HG02870 (cell line): Measurements from ENCODE around the gene SLC26A3.
"Not testable (repeated sequence)": the region's sequence is repeated elsewhere in the genome, so short reads cannot be mapped to it uniquely, and the experiment has no call there.

Experiments
- ATAC-seq: cut with Tn5 transposase; IDR thresholded peaks from one replicate; pipeline ENCODE4 v1.9.1; 2021; ENCODE audit warnings: mild to moderate bottlenecking, moderate library complexity; ENCODE audit not compliant: unreplicated experiment

SLC26A3 gene

DNA sequence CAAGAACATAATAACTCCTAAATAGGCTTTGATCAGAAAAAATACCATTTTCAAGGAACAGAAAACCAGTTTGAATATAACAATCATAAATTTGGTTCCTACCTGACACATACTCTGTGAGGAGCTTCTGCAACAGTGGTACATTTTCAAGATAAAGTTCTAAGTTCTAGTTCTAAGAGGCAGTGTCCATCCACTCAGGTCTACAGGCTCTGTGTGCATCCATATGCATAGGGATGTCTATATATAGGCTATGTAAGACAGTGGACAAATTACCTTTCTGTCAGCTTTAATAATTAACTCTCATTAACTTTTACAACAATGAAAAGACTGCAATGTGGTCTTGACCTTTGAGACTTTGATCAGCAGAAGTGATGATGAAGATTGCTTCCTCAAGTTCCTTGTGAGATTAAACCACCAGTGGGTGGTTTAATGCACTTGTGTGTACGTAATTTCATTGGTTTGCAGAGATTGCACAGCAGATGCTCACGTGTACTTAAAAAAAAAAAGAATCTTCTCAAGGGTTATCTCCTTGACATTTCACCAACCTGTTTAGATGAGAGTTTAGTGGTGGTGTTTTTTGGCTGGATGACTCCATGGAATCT is at the start of gene SLC26A3:
SLC26A3 (minus strand) TSS at position 215 of the 602 bp plus-strand sequence. CDS start 8,714 bp downstream, outside the sequence.
- ATAC-seq: no peak

GRCh38 chr7:107850643-107851042 is 47.6 kb upstream of the SLC26A3 start:
- ATAC-seq: no peak

- no peak for ATAC-seq
Observed at GRCh38 chr7:107850216-107850615, 47.2 kb upstream of the SLC26A3 start.

GRCh38 chr7:107848211-107848610 is 45.2 kb upstream of the SLC26A3 start:
- ATAC-seq: not testable (repeated sequence)

- not testable (repeated sequence) for ATAC-seq
Observed at GRCh38 chr7:107847836-107848175, 44.8 kb upstream of the SLC26A3 start.

- no peak for ATAC-seq
Observed at GRCh38 chr7:107847168-107847835, 44.3 kb upstream of the SLC26A3 start.

- ATAC-seq: no peak
Observed at GRCh38 chr7:107846324-107846723, 43.3 kb upstream of the SLC26A3 start.

- ATAC-seq: no peak
Observed at GRCh38 chr7:107843184-107843583, 40.2 kb upstream of the SLC26A3 start.

DNA sequence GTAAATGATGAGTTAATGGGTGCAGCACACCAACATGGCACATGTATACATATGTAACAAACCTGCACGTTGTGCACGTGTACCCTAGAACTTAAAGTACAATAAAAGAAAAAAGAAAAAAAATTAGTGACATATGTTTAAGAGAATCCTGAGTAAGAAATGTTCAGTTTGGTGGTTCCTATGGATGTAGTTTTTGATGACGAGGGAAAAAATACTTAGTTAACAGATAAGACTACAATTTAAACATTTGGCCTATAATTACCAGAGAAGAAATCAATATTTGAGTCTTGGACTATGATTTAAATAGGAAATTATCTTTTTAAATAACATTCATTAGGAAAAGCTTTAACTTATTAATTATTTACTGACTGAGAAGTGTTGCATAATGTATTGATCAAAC is 39.2 kb upstream of the SLC26A3 start:
- no peak for ATAC-seq

GRCh38 chr7:107838816-107839565 is 36.0 kb upstream of the SLC26A3 start:
- no peak for ATAC-seq

DNA sequence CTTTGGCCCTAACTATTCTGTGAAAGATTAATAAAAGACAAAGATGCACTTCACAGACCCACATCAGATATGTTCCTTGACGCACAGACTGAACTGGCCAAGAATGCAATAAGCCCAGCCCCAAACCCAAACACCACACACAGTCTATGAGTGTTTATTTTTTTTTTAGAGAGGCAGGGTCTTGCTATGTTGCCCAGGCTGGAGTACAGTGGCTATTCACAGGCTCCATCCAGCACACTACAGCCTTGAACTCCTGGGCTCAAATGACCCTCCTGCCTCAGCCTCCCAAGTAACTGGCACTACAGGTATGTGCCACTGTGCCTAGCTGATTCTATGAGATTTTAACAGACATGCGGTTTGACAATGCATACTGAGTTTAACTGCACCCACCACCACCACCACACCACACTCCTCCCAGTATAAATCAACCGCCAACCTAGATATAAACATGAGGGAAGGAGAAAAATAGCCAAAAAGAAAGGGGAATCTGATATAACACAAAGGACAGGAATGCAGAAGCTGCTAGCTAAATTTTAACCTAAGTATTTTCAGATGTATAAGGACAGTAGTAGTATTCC is 35.1 kb upstream of the SLC26A3 start:
- ATAC-seq: no peak

GRCh38 chr7:107837145-107837512 is 34.1 kb upstream of the SLC26A3 start:
- ATAC-seq: no peak

DNA sequence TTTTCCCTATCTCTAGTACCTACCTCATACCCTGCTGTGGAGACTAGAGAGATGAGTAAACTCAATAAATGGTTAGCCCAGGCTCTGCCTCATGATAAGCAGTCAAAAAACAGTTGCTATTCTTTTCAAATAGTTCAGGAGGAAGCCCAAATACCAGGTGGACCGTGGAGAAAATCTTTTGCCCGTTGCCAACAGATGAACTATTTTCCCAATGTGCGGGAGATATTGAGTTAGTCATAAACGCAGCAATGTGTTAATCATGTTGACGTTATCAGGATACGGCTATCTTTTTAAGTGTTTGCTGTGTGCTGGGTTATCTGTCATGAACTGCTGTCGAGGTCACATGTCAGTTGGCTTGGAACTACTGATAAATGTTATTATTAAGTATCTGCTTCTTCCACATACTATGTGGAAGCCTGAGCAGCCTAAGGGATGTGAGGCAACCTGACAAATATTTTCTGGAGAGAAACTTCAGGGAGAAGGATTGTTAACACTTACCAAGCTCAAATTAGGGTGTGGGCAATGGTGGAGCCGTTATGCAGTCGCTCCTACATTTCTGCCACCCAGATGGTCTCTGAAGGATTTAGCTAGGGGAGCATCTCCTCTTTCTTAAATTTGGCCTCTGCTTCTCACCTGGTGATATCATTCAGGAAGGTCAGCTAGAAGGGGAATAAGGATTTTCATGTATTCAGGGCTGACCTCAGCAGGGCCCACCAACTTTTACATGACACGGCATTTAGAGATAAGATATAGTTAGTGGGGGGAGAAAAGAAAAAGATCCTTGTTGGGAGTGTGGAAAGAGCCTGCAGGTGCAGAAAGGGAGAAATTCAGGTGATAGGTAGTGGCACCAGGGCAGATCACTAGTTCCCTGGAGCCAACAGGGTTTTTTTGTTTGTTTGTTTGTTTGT is 33.5 kb upstream of the SLC26A3 start:
- ATAC-seq: no peak

DNA sequence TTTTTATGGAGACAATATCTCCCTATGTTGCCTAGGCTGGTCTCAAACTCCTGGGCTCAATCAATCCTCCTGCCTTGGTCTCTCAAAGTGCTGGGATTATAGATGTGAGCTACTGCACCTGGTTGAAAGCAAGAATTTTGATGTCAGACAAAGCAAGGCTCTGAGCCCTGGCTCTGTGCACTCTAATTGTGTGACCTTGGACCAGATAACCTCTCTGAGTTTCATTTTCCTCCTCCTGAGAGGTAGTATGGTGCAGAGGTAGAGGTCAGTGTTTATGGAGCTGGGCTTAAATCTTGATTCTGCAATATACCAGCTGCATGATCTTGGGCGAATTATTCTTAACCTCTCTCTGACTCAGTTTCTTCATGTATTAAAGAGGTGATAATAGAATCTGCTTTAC is 31.4 kb upstream of the SLC26A3 start:
- ATAC-seq: no peak

DNA sequence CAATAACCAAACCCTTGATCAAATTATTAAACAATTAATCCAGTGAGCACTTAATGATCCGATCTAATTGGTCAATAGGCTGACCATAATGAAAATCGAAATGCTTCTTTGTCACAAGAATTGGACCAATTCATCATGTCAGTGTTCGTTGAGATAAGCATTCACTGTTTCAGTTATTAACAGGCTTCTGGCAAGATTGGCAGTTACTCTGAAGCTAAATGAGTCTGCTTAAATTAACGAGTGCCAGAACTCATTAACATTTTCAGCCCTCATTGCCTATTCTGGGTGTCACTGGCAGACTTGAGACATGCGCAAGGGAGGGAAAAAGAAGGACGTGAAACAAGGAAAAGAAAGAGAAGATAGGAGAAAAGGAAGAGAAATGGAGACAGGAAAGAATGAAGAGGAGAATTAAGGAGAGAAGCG is 30.7 kb upstream of the SLC26A3 start:
- ATAC-seq: no peak

GRCh38 chr7:107830420-107830819 is 27.4 kb upstream of the SLC26A3 start:
- no peak for ATAC-seq

DNA sequence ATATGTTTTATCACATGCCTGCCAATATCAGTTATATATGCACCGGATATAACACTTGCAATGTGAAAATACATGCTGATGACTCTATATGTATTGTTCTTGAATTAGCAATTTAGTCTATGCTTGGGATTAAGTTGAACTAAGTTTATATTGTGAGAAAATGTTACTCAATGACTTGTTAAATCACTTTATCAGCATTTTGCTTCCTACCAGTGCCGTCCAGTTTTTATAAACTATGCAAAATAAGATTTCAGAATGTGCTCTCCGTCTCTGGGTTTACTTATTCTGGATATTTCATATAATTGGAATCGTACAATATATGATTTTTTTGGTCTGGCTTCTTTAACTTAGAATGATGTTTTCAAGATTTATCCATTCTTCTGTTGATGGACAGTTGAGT is 25.5 kb upstream of the SLC26A3 start:
- no peak for ATAC-seq

DNA sequence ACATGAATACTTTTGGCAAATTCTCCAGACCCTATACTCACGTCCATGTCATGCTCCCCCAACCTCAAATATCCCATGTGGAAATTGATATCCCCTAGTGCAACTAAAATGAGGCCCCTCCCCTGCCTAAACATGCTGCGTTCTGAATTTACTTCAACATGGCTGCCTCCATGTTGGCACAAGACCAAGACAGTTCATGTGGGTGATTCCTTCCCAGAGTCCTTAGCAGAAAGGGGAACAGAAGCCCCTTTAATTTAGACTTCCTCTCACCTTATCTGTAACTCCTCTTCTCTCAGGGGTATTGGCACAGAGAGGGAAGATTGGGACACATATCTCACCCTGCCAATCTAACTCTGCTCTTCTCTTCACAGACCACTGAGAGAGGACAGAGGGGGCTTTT is 24.5 kb upstream of the SLC26A3 start:
- ATAC-seq: no peak

- ATAC-seq: no peak
Observed at GRCh38 chr7:107826451-107826850, 23.4 kb upstream of the SLC26A3 start.

DNA sequence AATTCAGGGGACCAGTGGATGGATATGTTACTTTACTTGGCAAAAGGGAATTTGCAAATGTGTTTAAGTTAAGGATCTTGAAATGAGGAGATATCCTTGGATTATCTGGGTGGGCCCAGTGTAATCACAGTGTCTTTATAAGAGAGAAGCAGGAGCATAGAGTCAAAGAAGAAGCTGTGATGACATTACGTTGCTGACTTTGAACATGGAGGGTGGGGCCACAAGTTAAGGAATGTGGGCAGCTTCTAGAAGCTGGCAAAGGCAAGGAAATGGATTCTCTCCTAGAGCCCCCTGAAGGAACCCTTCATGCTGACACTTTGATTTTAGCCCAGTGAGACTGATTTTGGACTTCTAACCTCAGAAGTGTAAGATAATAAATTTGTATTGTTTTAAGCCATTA is 21.8 kb upstream of the SLC26A3 start:
- no peak for ATAC-seq

DNA sequence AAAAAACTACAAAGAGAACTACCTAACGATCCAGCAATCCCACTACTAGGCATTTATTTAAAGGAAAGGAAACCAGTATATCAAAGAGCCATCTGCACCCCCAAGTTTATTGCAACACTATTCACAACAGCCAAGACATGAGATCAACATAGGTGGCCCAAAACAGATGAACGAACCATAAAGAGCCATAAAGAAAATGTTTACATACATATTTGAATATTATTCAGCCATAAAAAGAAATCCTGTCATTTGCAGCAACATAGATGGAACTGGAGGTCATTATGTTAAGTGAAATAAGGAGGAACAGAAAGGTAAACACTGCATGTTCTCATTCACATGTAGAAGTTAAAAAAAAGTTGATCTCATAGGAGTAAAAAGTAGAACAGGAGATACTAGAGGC is 15.6 kb upstream of the SLC26A3 start:
- no peak for ATAC-seq
